CD4-positive, alpha-beta T cell treated with Interleukin-6 for 4 hours (primary cell): ENCODE results near the gene SH2B2.

Source experiments
- DNase-seq: peaks from one replicate; pipeline ENCODE4 v3.0.0-alpha.2; 2020; ENCODE audit warnings: mixed read lengths

Gene SH2B2

DNA sequence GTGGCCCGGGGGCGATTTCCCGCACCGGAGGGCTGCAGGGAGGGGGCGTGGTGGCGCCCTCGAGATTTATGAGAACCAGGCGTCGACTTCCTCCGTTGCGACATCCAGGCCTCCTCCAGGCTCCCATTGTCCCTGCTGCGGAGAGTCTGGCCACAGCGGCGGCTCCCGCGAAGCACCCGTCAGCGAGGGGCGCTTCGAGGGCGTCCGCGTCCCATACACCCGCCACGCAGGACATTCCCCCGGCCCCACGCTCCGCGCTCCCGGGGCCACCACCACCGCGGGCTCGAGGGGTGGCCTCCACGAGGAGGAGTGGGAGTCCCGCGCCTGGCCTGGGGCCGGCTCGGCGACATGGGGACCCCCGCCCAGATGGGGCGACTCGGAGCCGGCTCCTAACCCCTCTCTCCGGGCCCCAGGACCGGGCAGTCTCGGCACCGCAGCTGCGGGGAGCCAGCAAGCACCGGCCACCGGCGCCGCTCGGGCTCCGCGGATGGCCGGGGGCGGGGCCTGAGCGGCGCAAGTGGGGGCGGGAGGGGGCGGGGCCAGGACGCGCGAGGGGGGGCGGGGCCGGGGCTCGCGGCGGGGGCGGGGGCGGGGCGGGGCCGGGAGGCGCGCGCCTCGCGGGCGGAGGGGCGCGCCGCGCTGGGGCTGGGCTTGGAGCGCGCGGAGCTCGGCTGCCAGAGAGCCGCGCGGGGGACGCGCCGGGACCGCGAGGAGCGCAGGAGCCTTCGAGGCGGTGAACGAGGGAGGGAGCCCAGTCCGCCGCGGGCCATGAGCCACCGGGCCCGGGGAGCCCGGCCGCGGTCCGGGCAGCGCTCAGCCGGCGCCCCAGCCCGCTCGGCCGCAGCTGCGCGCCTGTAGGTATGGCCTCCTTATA lies at the start of gene SH2B2:
Gene SH2B2, plus strand, starts transcription at position 632 of the 874 bp plus-strand sequence. CDS start 13,683 bp downstream, outside the sequence.
- DNase-seq, result peak; percentile 65

DNA sequence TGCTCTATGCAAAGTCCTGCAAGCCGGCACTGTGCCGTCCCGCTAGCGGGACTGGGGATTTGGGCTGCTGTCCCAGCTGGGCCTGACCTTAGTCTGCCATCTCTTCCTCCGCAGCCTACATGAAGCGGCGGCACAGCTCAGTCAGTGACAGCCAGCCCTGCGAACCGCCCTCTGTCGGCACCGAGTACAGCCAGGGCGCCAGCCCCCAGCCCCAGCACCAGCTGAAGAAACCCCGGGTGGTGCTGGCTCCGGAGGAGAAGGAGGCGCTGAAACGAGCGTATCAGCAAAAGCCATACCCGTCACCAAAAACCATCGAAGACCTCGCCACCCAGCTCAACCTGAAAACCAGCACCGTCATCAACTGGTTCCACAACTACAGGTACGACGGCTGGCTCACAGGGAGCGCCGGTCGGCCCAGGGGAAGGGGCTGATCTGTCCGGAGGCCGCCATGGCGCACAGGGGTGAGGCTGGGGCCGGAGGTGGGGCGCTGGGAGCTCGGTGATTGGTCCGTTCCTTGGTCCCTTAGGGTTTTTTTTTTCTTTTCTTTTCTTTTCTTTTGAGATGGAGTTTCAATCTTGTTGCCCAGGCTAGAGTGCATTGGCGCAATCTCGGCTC lies 47.4 kb upstream of the SH2B2 start:
- no peak for DNase-seq

DNA sequence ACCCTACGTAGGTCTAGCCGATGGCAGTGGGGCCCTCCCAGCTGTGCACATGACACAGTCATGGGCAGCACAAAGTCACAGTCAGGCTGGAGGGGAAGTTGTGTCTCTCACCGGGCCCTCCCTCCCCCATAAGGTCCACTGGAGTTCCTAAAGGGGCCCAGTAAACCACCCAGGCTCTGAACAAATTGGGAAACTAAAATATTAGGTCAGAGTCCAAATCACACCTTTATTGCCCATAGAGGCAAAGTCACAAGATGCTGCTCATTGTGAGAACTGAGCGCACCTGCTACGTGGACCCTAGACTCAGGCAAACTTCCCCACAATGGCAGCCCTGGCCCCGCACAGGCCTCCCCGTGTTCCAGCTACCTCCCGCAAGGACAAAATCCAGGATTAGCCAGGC lies 45.2 kb upstream of the SH2B2 start:
- no peak for DNase-seq

DNA sequence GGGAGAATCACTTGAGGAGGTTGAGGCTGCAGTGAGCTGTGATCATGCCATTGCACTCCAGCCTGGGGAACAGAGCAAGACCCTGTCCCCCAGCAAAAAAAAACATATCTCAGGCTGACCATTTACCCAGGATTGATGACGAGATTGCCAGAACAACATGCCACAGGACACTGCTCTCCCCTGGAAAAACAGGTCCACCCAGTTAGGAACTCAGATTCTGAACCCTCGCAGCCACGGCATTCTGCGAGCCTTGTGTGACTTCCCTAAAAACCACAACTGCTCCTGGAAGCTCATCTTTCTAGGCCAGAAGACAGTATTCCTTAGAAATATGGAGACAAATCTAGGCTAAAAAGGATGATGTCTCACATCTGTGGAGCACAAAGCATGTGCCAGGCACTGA lies 42.1 kb upstream of the SH2B2 start:
- DNase-seq, result no peak

DNA sequence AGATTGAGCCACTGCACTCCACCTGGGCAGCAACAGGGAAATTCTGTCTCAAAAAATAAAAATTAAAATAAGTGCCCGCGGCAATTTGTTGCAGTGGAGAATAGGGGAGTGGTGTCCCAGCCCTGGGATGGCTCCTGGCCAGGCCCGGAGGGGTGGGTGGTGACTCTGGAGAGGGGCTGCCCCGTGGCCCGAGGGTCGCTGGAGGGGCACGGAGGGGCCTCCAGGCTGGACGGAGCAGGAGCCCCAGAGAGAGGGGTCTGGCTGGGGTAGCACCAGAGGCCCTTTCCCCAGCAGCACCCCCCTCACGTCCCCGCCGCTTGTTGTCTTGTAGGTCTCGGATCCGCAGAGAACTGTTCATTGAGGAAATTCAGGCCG lies 38.6 kb upstream of the SH2B2 start:
- no peak for DNase-seq

DNA sequence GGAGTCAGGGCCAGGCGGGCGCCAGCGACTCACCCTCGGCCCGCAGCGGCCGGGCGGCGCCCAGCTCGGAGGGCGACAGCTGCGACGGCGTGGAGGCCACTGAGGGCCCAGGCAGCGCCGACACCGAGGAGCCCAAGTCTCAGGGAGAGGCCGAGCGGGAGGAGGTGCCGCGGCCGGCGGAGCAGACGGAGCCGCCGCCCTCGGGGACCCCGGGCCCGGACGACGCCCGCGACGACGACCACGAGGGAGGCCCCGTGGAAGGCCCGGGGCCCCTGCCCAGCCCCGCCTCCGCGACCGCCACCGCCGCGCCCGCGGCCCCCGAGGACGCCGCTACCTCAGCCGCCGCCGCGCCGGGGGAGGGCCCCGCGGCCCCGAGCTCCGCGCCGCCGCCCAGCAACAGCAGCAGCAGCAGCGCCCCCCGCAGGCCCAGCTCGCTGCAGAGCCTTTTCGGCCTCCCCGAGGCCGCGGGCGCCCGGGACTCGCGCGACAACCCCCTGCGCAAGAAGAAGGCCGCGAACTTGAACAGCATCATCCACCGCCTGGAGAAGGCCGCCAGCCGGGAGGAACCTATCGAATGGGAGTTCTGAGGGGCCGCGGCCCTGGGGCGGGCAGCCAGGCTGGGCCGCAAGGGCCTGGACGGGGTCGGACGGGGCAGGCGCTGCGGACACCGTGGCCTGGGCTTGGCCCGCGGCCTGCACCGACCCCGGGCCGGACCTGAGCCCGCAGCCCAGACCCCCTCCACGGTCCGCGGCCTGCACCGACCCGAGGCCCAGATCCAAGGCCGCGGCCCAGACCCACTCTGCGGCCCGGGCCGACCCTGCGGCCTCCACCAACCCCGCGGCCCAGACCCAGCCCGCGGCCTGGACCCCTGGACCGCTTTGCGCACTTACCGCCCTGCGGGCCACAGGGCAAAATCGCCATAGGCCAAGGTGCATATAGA lies 37.9 kb upstream of the SH2B2 start:
- no peak for DNase-seq

DNA sequence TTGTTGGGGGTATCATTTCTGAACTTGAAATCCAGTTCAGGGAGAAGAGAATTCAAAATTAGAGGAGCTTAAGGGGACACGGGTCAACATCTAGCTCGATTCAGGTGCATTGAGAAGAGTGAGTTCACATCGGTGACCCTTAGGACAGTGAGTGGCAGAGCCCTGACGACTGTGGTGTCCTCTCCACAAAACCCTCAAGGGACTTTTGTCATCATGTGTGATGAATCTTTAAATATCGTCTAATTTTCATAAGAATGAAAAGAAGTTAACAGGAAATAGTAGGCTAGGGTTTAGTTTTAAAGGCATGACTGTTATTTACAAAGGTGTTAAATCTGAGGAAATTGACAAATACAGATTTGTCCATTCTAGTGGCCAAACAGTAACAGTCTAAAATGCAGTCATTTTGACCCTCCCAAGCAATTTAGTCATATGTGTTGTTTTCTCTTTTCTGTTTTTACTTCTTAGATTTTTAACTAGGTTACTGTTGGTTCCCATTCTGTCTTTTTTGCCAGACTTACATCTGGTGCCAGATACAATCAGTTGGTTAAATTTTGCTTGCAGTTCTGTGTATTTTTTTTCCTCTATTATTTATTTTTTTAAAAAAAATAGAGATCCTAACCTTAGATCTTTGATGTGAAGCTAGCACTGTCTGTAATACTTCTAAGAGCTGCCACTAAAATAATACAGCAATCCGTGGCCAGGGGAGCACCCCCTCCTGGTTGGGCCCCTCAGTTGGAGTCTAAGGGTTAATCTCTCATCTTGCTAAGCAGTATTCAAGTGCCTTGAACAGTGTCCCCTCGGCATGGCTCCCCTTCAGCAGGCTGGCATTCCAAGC lies 34.9 kb upstream of the SH2B2 start:
- DNase-seq, result no peak

DNA sequence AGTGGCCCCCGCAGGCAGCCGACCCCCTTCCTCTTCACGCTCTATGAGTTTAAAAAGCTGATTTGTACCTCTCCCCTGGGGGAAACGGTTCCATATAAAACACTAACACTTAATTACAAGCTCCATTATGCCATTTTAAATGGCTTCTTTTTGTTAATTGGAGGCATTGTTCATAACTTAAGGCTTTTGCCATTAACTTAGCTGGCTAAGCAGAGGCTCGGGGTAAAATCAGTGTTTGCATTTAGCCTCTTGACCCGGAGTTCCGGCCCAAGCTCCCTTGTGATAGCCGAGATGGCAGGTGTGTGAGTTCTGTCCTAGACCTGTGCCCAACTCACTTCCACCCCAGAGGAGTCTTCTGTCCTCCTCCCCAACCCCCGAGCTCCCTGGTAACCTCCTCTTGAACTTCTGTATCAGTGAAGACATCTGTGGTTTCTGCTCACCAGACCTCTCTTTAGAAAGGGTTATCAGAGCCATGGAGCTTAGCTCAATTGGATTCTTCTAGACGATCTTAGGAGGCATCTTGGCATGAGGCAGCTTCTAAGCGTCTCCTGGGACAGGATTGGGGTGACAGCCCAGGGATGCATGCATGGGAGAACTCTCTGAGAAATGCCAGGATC lies 34.2 kb upstream of the SH2B2 start:
- DNase-seq, result no peak

DNA sequence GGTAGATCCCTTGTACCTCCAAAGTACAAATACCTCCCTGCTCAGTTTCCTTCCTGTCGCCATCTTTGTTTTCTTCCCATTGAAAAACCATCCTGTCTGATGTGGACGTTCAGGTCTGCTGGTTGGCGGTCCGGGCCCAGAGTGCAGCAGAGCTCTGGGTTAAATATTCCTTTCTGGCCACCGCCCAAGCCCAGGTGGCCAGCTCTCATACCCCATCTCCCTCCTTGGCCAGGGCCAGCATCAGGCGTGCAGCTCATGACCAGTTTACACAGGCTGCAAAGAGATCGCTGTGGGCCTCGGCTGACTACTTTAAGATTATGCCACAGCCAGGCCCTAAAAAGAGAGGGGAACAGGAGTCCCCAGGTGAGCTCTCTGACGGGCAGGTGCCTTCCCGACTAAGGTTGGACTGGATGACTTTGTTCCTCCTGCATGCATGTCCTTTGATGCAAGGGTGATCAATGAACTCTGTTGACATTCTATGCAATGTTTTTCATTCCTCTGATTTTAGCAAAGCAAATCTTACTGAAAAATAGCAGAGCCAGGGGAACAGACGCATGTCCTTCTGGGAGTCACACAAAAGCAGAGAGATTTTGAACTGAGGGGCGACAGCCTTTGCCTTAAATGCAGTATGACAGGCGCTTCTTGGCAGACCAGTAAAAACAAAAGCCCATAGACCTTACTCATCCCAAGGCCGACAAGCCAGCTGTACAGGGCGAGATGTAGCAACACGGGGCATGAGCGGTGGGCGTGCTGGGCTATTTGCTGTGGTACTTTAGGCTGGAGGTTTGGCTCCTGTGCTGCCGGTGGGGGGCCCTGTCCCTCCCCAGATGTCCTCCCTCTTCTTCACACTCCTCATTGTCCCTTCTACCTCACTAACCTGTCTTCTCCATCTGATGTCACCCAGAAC lies 33.3 kb upstream of the SH2B2 start:
- no peak for DNase-seq

DNA sequence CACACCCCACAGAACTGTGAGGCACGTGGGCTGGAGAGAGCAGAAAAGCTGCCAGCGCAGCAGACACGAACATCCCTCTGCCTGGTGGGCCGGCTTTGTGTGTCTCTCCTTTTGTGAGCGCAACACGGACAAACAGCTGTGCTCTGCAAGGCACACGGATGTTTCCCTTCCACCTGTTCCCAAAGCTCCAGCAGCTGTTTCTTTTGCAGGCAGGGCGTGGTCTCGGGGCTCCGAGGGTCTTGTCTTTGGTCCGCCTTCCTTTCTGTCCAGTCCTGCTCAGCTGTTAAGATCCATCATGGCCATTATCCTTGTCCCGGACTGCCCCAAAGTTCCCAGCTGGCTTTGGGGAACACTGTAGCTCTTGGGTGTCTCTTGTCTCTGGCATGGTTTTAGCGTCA lies 32.7 kb upstream of the SH2B2 start:
- DNase-seq, result no peak

DNA sequence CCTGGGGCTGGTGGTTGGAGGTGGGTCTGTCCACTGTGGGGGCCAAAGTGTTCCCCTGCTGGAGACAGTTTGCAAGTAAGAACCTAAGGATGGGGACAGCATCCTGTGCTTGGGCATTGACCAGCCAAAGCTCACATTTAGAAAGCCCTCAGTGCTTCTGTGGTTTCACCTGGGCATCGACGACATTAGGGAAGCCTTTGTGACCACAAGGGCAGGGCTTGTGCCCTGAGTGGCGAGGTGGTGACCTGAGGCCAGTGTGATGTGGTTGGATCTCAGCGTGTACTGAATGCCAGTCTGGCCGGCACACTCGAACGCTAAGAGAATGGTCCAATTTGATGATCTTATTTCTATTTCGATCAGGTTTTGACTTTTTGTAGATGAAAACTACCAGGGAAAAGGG lies 32.1 kb upstream of the SH2B2 start:
- DNase-seq, result no peak

DNA sequence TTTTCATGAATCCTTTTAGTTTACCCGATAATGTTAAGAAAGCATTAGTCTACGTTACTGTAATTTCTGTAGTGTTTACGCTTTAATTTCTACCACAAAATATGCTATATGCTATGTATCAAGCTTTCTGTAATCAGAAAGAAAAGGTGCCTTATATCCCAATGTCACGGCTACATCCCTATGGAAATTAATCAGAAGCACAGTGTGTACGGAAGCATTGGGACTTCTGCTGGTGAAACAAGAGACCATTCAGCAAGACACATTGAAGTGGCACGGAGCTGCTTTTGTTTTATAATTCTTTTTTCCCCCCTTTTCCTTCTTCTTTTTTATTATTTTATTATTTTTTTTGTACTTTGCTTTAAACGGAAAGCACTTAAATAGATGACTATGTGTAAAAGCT lies 31.2 kb upstream of the SH2B2 start:
- no peak for DNase-seq

DNA sequence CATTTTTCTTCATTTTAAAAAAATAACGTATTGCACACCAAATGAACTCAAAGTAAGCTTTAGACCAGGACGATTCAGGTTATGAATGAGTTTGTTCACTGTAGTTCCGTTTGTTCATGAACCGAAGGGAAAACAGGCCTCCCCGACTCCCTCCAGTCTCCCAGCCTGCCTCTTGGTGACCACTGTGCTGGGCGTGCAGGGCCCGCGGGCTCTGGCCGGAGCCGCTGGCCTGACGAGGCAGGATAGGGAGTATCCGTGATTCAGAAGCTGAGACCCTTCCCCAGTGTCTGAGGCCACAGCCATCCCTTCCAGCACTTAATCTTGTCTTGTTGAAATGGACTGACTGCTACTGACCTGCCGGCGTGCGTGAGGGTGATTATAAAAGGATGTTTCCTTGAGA lies 30.8 kb upstream of the SH2B2 start:
- DNase-seq, result no peak

DNA sequence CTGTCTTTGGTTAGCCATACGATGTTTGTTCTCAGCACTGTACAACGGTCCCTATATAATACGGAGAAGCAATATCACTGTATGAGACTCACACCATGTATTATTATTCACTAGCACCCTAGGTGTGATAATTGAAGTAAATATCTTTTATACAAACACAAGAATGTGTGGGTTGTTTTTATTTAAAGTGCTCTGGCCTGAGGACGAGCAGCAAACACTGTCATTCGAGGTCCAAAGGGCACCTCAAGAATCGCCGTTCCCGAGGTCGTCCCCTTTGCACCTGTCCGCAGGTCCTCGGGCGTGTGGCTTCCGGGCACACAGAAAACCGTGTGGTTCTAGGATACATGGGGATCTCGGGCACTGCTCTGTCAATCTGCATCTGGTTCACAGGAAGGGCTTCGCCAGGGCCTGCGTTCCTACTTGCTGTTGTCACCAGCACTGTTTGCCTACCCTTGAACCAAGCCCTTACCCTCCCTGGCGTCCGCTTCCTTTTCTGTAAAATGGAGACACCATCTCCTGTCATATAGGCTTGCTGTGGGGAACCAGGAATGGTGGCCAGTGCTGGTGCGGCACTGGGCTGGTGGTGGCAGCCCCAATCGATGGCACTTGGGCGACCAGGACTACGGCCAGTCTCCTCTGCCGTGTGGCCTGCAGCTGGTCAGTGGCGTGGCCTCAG lies 28.5 kb upstream of the SH2B2 start:
- DNase-seq, result no peak

DNA sequence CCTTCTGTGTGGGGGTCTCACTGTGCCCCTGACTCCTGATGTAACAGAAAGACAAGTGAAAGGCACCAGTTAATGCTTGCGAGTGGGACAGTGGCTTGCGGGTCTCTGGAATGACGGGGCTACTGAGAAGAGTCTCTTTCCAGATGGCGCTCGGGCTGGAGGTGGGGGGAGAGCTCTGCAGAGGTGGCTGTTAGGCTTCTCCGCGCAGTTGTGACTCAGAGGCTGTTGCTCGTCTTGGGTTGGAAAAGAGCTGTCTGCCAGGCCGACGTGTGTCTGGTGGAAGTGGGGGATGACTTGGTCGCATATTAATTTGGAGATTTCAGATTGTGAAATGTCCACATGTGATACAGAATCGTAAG lies 27.9 kb upstream of the SH2B2 start:
- no peak for DNase-seq

DNA sequence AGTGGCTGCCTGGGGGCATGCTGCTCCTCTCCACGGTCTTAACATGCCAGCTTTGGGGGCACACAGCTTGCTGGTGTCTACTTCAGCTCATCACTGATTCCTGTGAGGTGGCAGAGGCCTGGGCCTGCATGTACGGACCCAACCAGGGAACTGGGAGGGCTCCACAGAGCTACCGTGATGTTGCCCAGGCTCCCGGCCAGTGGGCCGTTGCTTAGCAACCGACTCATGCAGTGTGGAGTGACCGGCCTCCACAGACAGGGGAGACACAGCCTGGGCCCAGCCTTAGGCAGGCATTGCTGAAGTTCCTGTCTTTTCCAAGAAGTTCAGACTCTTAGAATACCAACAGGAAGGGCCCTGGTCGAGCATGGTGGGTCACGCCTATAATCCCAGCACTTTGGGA lies 25.8 kb upstream of the SH2B2 start:
- DNase-seq, result no peak

DNA sequence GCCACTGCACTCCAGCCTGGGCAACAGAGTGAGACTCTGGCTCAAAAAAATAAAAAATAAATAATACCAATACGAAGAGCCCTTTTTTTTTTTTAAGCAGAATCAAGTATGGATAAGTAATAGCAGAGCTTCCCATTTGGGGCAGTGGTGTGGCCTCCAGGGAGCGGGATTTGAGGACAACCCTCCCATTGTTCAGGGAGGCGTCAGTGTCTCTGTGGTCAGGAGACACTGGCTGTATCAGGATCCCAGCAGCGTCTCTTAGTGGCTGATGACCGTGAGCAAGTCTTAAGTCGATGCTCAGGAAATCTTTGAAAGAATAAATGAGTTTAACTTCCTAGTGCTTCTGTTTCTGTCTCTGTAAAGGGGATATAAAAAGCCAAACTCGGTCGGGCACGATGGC lies 25.2 kb upstream of the SH2B2 start:
- no peak for DNase-seq

DNA sequence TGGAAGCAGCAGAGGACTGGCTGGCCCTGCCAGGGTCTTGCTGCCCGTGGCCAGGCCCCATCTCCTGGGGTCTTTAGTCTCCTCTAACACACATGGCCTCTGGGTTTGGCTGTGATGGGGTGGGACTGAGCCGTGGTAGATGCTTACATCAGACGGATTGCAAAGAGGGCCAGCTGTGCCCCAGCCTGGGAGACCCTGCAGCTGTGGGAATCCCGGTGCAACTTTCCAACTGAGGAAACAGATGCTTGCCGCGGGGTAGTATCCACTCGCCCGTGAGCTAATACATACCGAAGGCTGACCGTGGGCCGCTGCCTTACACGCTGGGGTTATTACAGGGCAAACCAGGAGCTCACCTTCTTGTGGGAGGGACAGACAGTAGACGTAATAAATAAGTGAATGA lies 24.1 kb upstream of the SH2B2 start:
- no peak for DNase-seq

DNA sequence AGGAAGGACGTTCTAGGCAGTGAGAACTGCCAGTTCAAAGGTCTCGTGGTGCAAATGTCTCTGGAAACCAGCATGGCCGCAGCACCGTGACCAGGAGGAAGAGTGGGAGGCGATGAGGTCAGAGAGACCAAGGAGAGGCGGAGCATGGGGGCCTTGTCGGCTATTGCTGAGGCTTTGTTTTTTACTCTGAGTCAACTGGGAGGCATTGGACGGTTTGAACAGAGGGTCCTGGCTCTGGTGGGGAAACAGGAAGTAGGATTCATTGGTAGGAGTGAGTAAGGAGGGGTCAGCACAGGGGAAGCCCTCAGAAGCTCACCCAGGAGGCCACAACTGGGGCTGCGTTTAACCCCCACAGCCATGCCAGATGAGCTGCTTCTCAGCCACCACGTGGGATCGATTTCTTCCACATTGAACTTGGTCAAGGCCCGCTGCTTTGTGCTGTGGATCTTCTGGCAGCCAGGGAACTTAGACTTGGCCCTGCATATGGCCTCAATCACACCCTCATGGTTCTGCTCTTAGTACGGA lies 22.2 kb upstream of the SH2B2 start:
- no peak for DNase-seq

DNA sequence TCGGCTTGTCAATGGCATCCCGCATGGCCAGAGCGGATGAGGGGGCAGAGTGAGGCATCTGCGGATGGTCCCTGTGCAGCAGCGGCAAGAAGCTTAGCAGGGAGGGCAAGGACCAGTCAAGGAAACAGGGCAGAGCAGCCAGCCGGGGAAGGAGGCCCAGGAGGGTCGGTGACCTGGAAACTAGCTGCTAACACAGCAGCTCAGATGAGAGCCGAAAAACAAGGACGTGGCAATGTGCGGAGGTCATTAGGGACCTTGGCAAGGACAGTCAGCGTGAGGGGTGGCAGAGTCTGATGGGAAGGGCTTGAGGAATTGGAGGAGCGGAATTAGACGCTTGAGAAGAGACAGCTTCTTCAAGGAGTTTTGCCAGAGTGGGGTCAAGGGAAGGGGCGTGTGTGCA lies 20.1 kb upstream of the SH2B2 start:
- no peak for DNase-seq
